GM12878 (cell line): ENCODE data around the gene SNX10. TPM values are rescaled to one million over a fixed set of nuclear protein-coding genes. Genes with fewer than 3 reads are reported as not detected.

Experiments
- ATAC-seq: fragments of 200-7000 bp; cut with Tn5 transposase; 3 replicates; pipeline ENCODE4 v1.9.1; 2020; ENCODE audit warnings: mild to moderate bottlenecking, moderate library complexity
- BruUV-seq: library from RNA; stranded (reverse); fragments of 400-500 nt; replicated peaks from 2 replicates; lab custom pipeline; 2021; lab: Mats Ljungman, UMichigan
- CTCF ChIA-PET: fragments of 300-600 bp; sonication (Branson Sonifier 250); formaldehyde crosslinking; extraction: SDS; loops from one replicate; lab custom pipeline; 2021; ENCODE audit warnings: inconsistent platforms; lab: Yijun Ruan, JAX
- POLR2A ChIA-PET: fragments of 350-600 bp; formaldehyde crosslinking; extraction: SDS; loops from one replicate; lab custom pipeline; 2021; ENCODE audit warnings: inconsistent platforms; lab: Charles Lee
- RAD21 ChIA-PET: fragments of 300-600 bp; sonication (Branson Sonifier 250); formaldehyde crosslinking; loops from one replicate; lab custom pipeline; 2023; ENCODE audit warnings: antibody characterized with exemption; ENCODE audit not compliant: unreplicated experiment; lab: Charles Lee
- SMC1A ChIA-PET: fragments of 300-600 bp; sonication (Branson Sonifier 250); formaldehyde crosslinking; loops from one replicate; lab custom pipeline; 2023; ENCODE audit not compliant: unreplicated experiment, uncharacterized antibody; lab: Charles Lee
- DNase-seq: peaks from one replicate; pipeline ENCODE4 v3.0.0-alpha.2; 2011; ENCODE audit warnings: low read depth, low spot score
- FAIRE-seq: peaks from 3 replicates; lab custom pipeline; 2011; peaks lifted over from hg19 to GRCh38; lab: Jason Lieb, UNC
- H2AFZ ChIP-seq: 2 replicates; pipeline ENCODE4 v1.6.0; 2011; ENCODE audit warnings: low read depth, low read length, control low read depth; ENCODE audit not compliant: control insufficient read depth
- H3K27ac ChIP-seq: 2 replicates; pipeline ENCODE4 v1.5.1; 2011; ENCODE audit warnings: control low read depth; ENCODE audit not compliant: control insufficient read depth, insufficient read depth
- H3K27me3 ChIP-seq, 2 experiments: replicated peaks in 1 of 2; 2 replicates each; pipeline versions ENCODE4 v1.6.0 to v1.6.1; 2011; ENCODE audit warnings: low read length in 1 of 2; ENCODE audit not compliant: control insufficient read depth in 2 of 2, insufficient read depth in 2 of 2
- H3K36me3 ChIP-seq, 2 experiments: 2 replicates each; pipeline ENCODE4 v1.5.1; 2011; ENCODE audit warnings: low read length in 1 of 2; ENCODE audit not compliant: control insufficient read depth in 2 of 2, insufficient read depth in 2 of 2
- H3K4me1 ChIP-seq: 2 replicates; pipeline ENCODE4 v1.6.1; 2011; ENCODE audit warnings: mild to moderate bottlenecking, low read length, moderate library complexity, mixed read lengths; ENCODE audit not compliant: control insufficient read depth, insufficient read depth
- H3K4me2 ChIP-seq: 2 replicates; pipeline ENCODE4 v1.6.0; 2011; ENCODE audit warnings: control low read depth; ENCODE audit not compliant: control insufficient read depth, insufficient read depth
- H3K4me3 ChIP-seq: fragments of 200-600 bp; sonication (generic); 2 replicates; pipeline ENCODE4 v1.5.1; 2016
- H3K79me2 ChIP-seq: 2 replicates; pipeline ENCODE4 v1.6.0; 2011; ENCODE audit warnings: low read length; ENCODE audit not compliant: control insufficient read depth, insufficient read depth
- H3K9ac ChIP-seq: 2 replicates; pipeline ENCODE4 v1.8.0; 2011; ENCODE audit warnings: low read length, control low read depth, mixed read lengths; ENCODE audit not compliant: control insufficient read depth, insufficient read depth
- H3K9me3 ChIP-seq: replicated peaks from 3 replicates; pipeline ENCODE4 v1.5.1; 2011; ENCODE audit warnings: mild to moderate bottlenecking, low read length; ENCODE audit not compliant: control insufficient read depth, insufficient read depth
- H4K20me1 ChIP-seq: 2 replicates; pipeline ENCODE4 v1.6.0; 2011; ENCODE audit not compliant: control insufficient read depth, insufficient read depth
- ATF7 ChIP-seq: fragments of 450-650 bp; IDR thresholded peaks from 2 replicates; pipeline ENCODE4 v1.6.1; 2016; ENCODE audit warnings: low read depth, mild to moderate bottlenecking
- BACH1 ChIP-seq: fragments of 450-650 bp; IDR thresholded peaks from 2 replicates; pipeline ENCODE4 v1.6.1; 2017; ENCODE audit warnings: mild to moderate bottlenecking, borderline replicate concordance
- EGR1 ChIP-seq, 2 experiments: IDR thresholded peaks; 1 replicate in 1 of 2; 2 replicates in 1 of 2; pipeline ENCODE4 v1.6.1; 2011 to 2012; ENCODE audit warnings: low read depth in 2 of 2, low read length in 2 of 2, borderline replicate concordance in 1 of 2, mild to moderate bottlenecking in 1 of 2, moderate library complexity in 1 of 2
- IKZF2 ChIP-seq, 2 experiments: fragments of 450-650 bp; IDR thresholded peaks; 2 replicates each; pipeline ENCODE4 v1.6.1; 2017; ENCODE audit warnings: mild to moderate bottlenecking in 2 of 2, moderate library complexity in 2 of 2
- LARP7 ChIP-seq: fragments of 450-650 bp; IDR thresholded peaks from 2 replicates; pipeline ENCODE4 v1.6.1; 2017; ENCODE audit warnings: mild to moderate bottlenecking
- NFIC ChIP-seq: IDR thresholded peaks from 2 replicates; pipeline ENCODE4 v1.6.1; 2012; ENCODE audit warnings: low read depth, mild to moderate bottlenecking, inconsistent platforms, low read length, moderate library complexity
- PAX5 ChIP-seq: IDR thresholded peaks from 2 replicates; pipeline ENCODE4 v1.6.1; 2011; ENCODE audit warnings: low read depth, low read length, borderline replicate concordance
- RAD21 ChIP-seq: IDR thresholded peaks from 2 replicates; pipeline ENCODE4 v1.6.1; 2011; ENCODE audit warnings: mild to moderate bottlenecking, low read depth, low read length, moderate library complexity; ENCODE audit not compliant: insufficient read depth
- RELA ChIP-seq: fragments of 450-650 bp; IDR thresholded peaks from 2 replicates; pipeline ENCODE4 v1.8.0; 2014; ENCODE audit warnings: borderline replicate concordance; ENCODE audit not compliant: partially characterized antibody
- SMC3 ChIP-seq: IDR thresholded peaks from 2 replicates; pipeline ENCODE4 v1.6.1; 2011; ENCODE audit warnings: low read length, improper control_type of control experiment, borderline replicate concordance
- TBL1XR1 ChIP-seq: IDR thresholded peaks from 2 replicates; pipeline ENCODE4 v1.6.1; 2012; ENCODE audit warnings: low read depth, low read length, improper control_type of control experiment
- TCF12 ChIP-seq: IDR thresholded peaks from 2 replicates; pipeline ENCODE4 v1.6.1; 2011; ENCODE audit warnings: low read depth, mild to moderate bottlenecking, low read length
- USF1 ChIP-seq: IDR thresholded peaks from 2 replicates; pipeline ENCODE4 v1.6.1; 2011; ENCODE audit warnings: borderline replicate concordance, low read depth, mild to moderate bottlenecking, moderate library complexity, mixed read lengths, low read length; ENCODE audit not compliant: insufficient read depth; ENCODE audit errors: extremely low read length
- YY1 ChIP-seq: IDR thresholded peaks from 2 replicates; pipeline ENCODE4 v1.6.1; 2011; ENCODE audit warnings: low read depth, mild to moderate bottlenecking, low read length
- ZBED1 ChIP-seq: IDR thresholded peaks from 2 replicates; pipeline ENCODE4 v1.6.1; 2016; ENCODE audit warnings: borderline replicate concordance
- ZNF384 ChIP-seq: IDR thresholded peaks from 2 replicates; pipeline ENCODE4 v1.6.1; 2012; ENCODE audit warnings: low read depth, mild to moderate bottlenecking, low read length, improper control_type of control experiment, borderline replicate concordance
- ZZZ3 ChIP-seq: IDR thresholded peaks from 2 replicates; pipeline ENCODE4 v1.6.1; 2011; ENCODE audit warnings: low read depth; ENCODE audit not compliant: control insufficient read depth, insufficient read length
- WGBS: methylation state at CpG from one replicate; pipeline ENCODE4 v1.1.6; 2016; ENCODE audit warnings: low lambda C conversion rate; ENCODE audit not compliant: insufficient replicate concordance, insufficient coverage; ENCODE audit errors: missing lambda C conversion rate; 5-methylcytosine and 5-hydroxymethylcytosine counted together
- in situ Hi-C: fragments of 300-500 bp; cut with MboI; formaldehyde crosslinking; loops from 9 replicates; pipeline ENCODE4 v1.14.3; 2018; ENCODE audit warnings: mixed read lengths
- intact Hi-C: fragments of 100-400 bp; cut with micrococcal nuclease; formaldehyde crosslinking; loops from one replicate; pipeline ENCODE4 v1.14.2; 2022; ENCODE audit not compliant: unreplicated experiment
- polyA plus RNA-seq, 11 experiments: library from polyadenylated mRNA; depleted of rRNA in 4 of 11; unstranded in 6 of 11; stranded (reverse) in 5 of 11; fragments of >200 nt; fragmentation: Nextera tagmentation in 4 of 11; fragmentation: Illumina TruSeq in 1 of 11; extraction: Ambion mirVana in 4 of 11; extraction: Trizol in 1 of 11; gene quantifications; 1 replicate in 1 of 11; 2 replicates in 10 of 11; pipeline versions ENCODE4 v1.2.1 to v1.2.3, GENCODE V29; 2011 to 2016; ENCODE audit warnings: inconsistent platforms in 2 of 11, missing spikeins in 2 of 11, low read depth in 1 of 11
- total RNA-seq, 4 experiments: library from RNA; depleted of rRNA in 3 of 4; stranded (reverse); fragments of >200 nt in 3 of 4; fragmentation: Illumina TruSeq in 1 of 4; extraction: Trizol in 1 of 4; gene quantifications; 2 replicates each; pipeline versions ENCODE4 v1.2.1 to v1.2.3, GENCODE V29; 2013 to 2021

SNX10 gene
- total and polyA plus RNA-seq, 10 of the 15 experiments (the other 5 are each of a cell fraction or from before 2014, with no cell fraction given) = 22.0 to 56.2 (median 30.1) TPM

- no peaks in the 10 kb centered on the region for H4K20me1 ChIP-seq
- H2AFZ ChIP-seq = no peak overlapping the region
- WGBS = 94% methylated on average over 1 of the region's 1 CpG
- ATAC-seq (no peak), DNase-seq (no peak), FAIRE-seq (no peak)
- no peak overlapping the region for H3K4me3 ChIP-seq
- ChIA-PET POLR2A (no interaction called here), CTCF (interaction anchor here (0.6 to 1.6 kb wide), 9 partner anchors 14 to 457 kb away, joined by 3 to 6 read pairs (median 3); partner anchors contain the start of gene CBX3), RAD21 (interaction anchor here (0.9 to 1.6 kb wide), 4 partner anchors 12 to 456 kb away, joined by 3 to 7 read pairs (median 4); no protein-coding TSS in a partner anchor), SMC1A (interaction anchor here (0.7 to 5.2 kb wide), 10 partner anchors 8 to 744 kb away, joined by 3 to 48 read pairs (median 4); partner anchors contain the start of gene SNX10)
- in situ Hi-C loops (no loop called here), intact Hi-C loops (no loop called here)
- no peaks in the 10 kb centered on the region for H3K9me3 ChIP-seq
- peaks cover 10 to 11% of the 10 kb centered on the region in 2 experiments; a peak in 3 of 4 replicates for H3K36me3 ChIP-seq
- H3K4me1 ChIP-seq = peaks cover 14% of the 10 kb centered on the region
- H3K27ac ChIP-seq = no peak overlapping the region
- BruUV-seq = no TSS peak
- no peak overlapping the region for H3K4me2 ChIP-seq
- no peaks in the 10 kb centered on the region for H3K79me2 ChIP-seq
- no peaks in the 10 kb centered on the region for H3K27me3 ChIP-seq
- TF ChIP-seq TCF12 (no peak), ZBED1 (no peak), TBL1XR1 (no peak), ZZZ3 (no peak), PAX5 (no peak), NFIC (no peak), RAD21 (no peak)
- no peak overlapping the region for H3K9ac ChIP-seq
These were observed 59.5 kb downstream of the SNX10 start for GRCh38 chr7:26351171-26351570.

- no peaks in the 10 kb centered on the region for H3K9me3 ChIP-seq
- H2AFZ ChIP-seq = no peak overlapping the region
- no TSS peak for BruUV-seq
- H3K9ac ChIP-seq = no peak overlapping the region
- no peaks in the 10 kb centered on the region for H3K36me3 ChIP-seq
- no peak overlapping the region for H3K27ac ChIP-seq
- WGBS = 92% methylated on average over 3 of the region's 3 CpGs
- no peak overlapping the region for H3K4me3 ChIP-seq
- POLR2A ChIA-PET = interaction anchor here (1.0 to 1.2 kb wide), 2 partner anchors 8 to 25 kb away, joined by 3 read pairs; no protein-coding TSS in a partner anchor
- CTCF ChIA-PET = interaction anchor here (0.8 to 3.1 kb wide), 6 partner anchors 9 to 460 kb away, joined by 3 to 12 read pairs (median 4); partner anchors contain the start of gene SNX10
- peaks cover 3% of the 10 kb centered on the region; the same call in 1 of the 2 replicates for H3K4me1 ChIP-seq
- no peak for ATAC-seq
- DNase-seq = no peak
- RAD21 ChIA-PET = interaction anchor here (1.2 kb wide), 1 partner anchor 265 kb away, joined by 3 read pairs; no protein-coding TSS in a partner anchor
- H3K79me2 ChIP-seq = no peaks in the 10 kb centered on the region
- TF ChIP-seq USF1 = no peak
- no peak for TF ChIP-seq YY1
- TF ChIP-seq LARP7 = no peak
- no peak for TF ChIP-seq ZNF384
- TF ChIP-seq ATF7 = no peak
- no peak for TF ChIP-seq BACH1
- TF ChIP-seq SMC3 = no peak
- TF ChIP-seq IKZF2 (IDR thresholded peaks at IDR 0.05) = no peak
- no peak for TF ChIP-seq RELA
- no peak for TF ChIP-seq EGR1 (IDR thresholded peaks at IDR 0.05; ENCODE audit: borderline replicate concordance in 1 of 2, low read depth in 2 of 2, low read length in 2 of 2)
- H3K27me3 ChIP-seq = no peaks in the 10 kb centered on the region
- H3K4me2 ChIP-seq = no peak overlapping the region
- no peaks in the 10 kb centered on the region for H4K20me1 ChIP-seq
- SMC1A ChIA-PET = interaction anchor here (0.9 to 7.3 kb wide), 6 partner anchors 7 to 266 kb away, joined by 3 to 48 read pairs (median 7); no protein-coding TSS in a partner anchor
- no peak for FAIRE-seq
- in situ Hi-C loops = no loop called here
- intact Hi-C loops = no loop called here
These were observed 64.6 kb downstream of the SNX10 start for GRCh38 chr7:26356229-26356628.
